ENCODE measurements around the gene MMP25. TPM values are rescaled to one million over a fixed set of nuclear protein-coding genes. Genes with fewer than 3 reads are reported as not detected.

MMP25 gene
- total and polyA plus RNA-seq, 9 of the 15 experiments (the other 6 are each of a cell fraction or from before 2014, with no cell fraction given): 0.03 to 0.04 TPM; not detected in 7

GRCh38 chr16:3027983-3028715 is 18.2 kb upstream of the MMP25 start (continued):
- TF ChIP-seq, protein P1, sequence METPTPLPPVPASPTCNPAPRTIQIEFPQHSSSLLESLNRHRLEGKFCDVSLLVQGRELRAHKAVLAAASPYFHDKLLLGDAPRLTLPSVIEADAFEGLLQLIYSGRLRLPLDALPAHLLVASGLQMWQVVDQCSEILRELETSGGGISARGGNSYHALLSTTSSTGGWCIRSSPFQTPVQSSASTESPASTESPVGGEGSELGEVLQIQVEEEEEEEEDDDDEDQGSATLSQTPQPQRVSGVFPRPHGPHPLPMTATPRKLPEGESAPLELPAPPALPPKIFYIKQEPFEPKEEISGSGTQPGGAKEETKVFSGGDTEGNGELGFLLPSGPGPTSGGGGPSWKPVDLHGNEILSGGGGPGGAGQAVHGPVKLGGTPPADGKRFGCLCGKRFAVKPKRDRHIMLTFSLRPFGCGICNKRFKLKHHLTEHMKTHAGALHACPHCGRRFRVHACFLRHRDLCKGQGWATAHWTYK (CRISPR knock-in tag; IDR thresholded peaks at IDR 0.05): no peak
- TF ChIP-seq TBL1XR1 (IDR thresholded peaks at IDR 0.05; ENCODE audit: low read length in 2 of 2) (no peak; a peak in 1 of 4 replicates), DPF2 (IDR thresholded peaks at IDR 0.05) (no peak), TEAD1 (CRISPR knock-in tag; IDR thresholded peaks at IDR 0.05) (no peak), USF2 (CRISPR knock-in tag; IDR thresholded peaks at IDR 0.05) (no peak), SPI1 (IDR thresholded peaks at IDR 0.05; ENCODE audit: borderline replicate concordance, low read depth, low read length) (no peak), ZKSCAN3 (CRISPR knock-in tag; IDR thresholded peaks at IDR 0.05) (no peak), CHD2 (IDR thresholded peaks at IDR 0.05; ENCODE audit: low read depth, low read length) (no peak), PKNOX1 (IDR thresholded peaks at IDR 0.05) (peak; percentile 44; the same call in 1 of the 2 replicates), ZBTB40 (IDR thresholded peaks at IDR 0.05) (no peak), ZBTB40 (CRISPR knock-in tag; IDR thresholded peaks at IDR 0.05) (no peak), ZNF507 (tag; conservative IDR thresholded peaks at IDR 0.05) (no peak), SUPT5H (IDR thresholded peaks at IDR 0.05) (peak; percentile 39; the same call in 1 of the 2 replicates), TSC22D4 (tag; IDR thresholded peaks at IDR 0.05) (no peak), POLR3G (IDR thresholded peaks at IDR 0.05; ENCODE audit: extremely low read depth, insufficient read length, insufficient replicate concordance) (no peak), MCM7 (IDR thresholded peaks at IDR 0.05) (no peak), RBM34 (IDR thresholded peaks at IDR 0.05; ENCODE audit: borderline replicate concordance, insufficient read depth, low read length) (no peak), NCOA6 (IDR thresholded peaks at IDR 0.05) (no peak)

All from K562 (cell line).